ENCODE measurements around the gene EEF1E1. TPM values are rescaled to one million over a fixed set of nuclear protein-coding genes. Genes with fewer than 3 reads are reported as not detected.

Gene EEF1E1
- total and polyA plus RNA-seq, 4 donors = 12.9 to 30.6 (median 18.3) TPM

GRCh38 chr6:8143945-8144344 is 41.6 kb upstream of the EEF1E1 start:
- 94% methylated on average over 2 of the region's 2 CpGs for WGBS
- H3K27ac ChIP-seq (ENCODE audit: low read depth in 1 of 2, low read length in 2 of 2) = no peak overlapping the region
- TF ChIP-seq HNF4G (IDR thresholded peaks at IDR 0.05) (no peak), REST (IDR thresholded peaks at IDR 0.05) (no peak), RAD21 (IDR thresholded peaks at IDR 0.05) (no peak)
- no peaks in the 10 kb centered on the region for H3K27me3 ChIP-seq (ENCODE audit: control insufficient read depth in 4 of 4, insufficient read depth in 4 of 4, low read length in 3 of 4)
- H3K9ac ChIP-seq (ENCODE audit: low read depth in 1 of 2, low read length in 2 of 2) = no peak overlapping the region
- no peaks in the 10 kb centered on the region for H3K4me1 ChIP-seq (ENCODE audit: control insufficient read depth in 4 of 4, insufficient read depth in 4 of 4, low read length in 3 of 4)
- DNase-seq (ENCODE audit: low spot score) = no peak
- H3K4me3 ChIP-seq (ENCODE audit: low read depth in 1 of 3, low read length in 3 of 3) = no peak overlapping the region
- no peaks in the 10 kb centered on the region for H3K9me3 ChIP-seq (ENCODE audit: control insufficient read depth in 4 of 4, low read length in 3 of 4)
- no peaks in the 10 kb centered on the region for H3K36me3 ChIP-seq (ENCODE audit: control insufficient read depth in 4 of 4, insufficient read depth in 3 of 4, low read depth in 1 of 4, low read length in 3 of 4)

- no peak overlapping the region for H3K4me3 ChIP-seq (ENCODE audit: low read depth in 1 of 3, low read length in 3 of 3)
- no peaks in the 10 kb centered on the region for H3K36me3 ChIP-seq (ENCODE audit: control insufficient read depth in 4 of 4, insufficient read depth in 3 of 4, low read depth in 1 of 4, low read length in 3 of 4)
- no peak for DNase-seq (ENCODE audit: low spot score)
- no peak overlapping the region for H3K9ac ChIP-seq (ENCODE audit: low read depth in 1 of 2, low read length in 2 of 2)
- TF ChIP-seq SP1 (IDR thresholded peaks at IDR 0.05) (no peak), MAX (IDR thresholded peaks at IDR 0.05) (no peak), JUND (IDR thresholded peaks at IDR 0.05) (no peak), ATF3 (IDR thresholded peaks at IDR 0.05) (no peak), FOXA1 (IDR thresholded peaks at IDR 0.05) (no peak), EGR1 (IDR thresholded peaks at IDR 0.05; ENCODE audit: low read depth in 2 of 2) (no peak), TAF1 (conservative IDR thresholded peaks at IDR 0.05) (no peak), YY1 (IDR thresholded peaks at IDR 0.05) (no peak)
- no peaks in the 10 kb centered on the region for H3K9me3 ChIP-seq (ENCODE audit: control insufficient read depth in 4 of 4, low read length in 3 of 4)
- H3K4me1 ChIP-seq (ENCODE audit: control insufficient read depth in 4 of 4, insufficient read depth in 4 of 4, low read length in 3 of 4) = peaks cover 0 to 4% (median 0%) of the 10 kb centered on the region in 4 donors
- no peak overlapping the region for H3K27ac ChIP-seq (ENCODE audit: low read depth in 1 of 2, low read length in 2 of 2)
- WGBS = 89% methylated on average over 7 of the region's 7 CpGs
- no peaks in the 10 kb centered on the region for H3K27me3 ChIP-seq (ENCODE audit: control insufficient read depth in 4 of 4, insufficient read depth in 4 of 4, low read length in 3 of 4)
Measured at GRCh38 chr6:8139451-8139850, 37.1 kb upstream of the EEF1E1 start.

GRCh38 chr6:8137529-8137939 is 35.2 kb upstream of the EEF1E1 start:
- H3K9ac ChIP-seq (ENCODE audit: low read depth in 1 of 2, low read length in 2 of 2) = no peak overlapping the region
- no peak overlapping the region for H3K27ac ChIP-seq (ENCODE audit: low read depth in 1 of 2, low read length in 2 of 2)
- no peak overlapping the region for H3K4me3 ChIP-seq (ENCODE audit: low read depth in 1 of 3, low read length in 3 of 3)
- DNase-seq (ENCODE audit: low spot score) = no peak
- no peaks in the 10 kb centered on the region for H3K9me3 ChIP-seq (ENCODE audit: control insufficient read depth in 4 of 4, low read length in 3 of 4)
- H3K36me3 ChIP-seq (ENCODE audit: control insufficient read depth in 4 of 4, insufficient read depth in 3 of 4, low read depth in 1 of 4, low read length in 3 of 4) = no peaks in the 10 kb centered on the region
- 19% methylated on average over 6 of the region's 6 CpGs for WGBS
- H3K4me1 ChIP-seq (ENCODE audit: control insufficient read depth in 4 of 4, insufficient read depth in 4 of 4, low read length in 3 of 4) = peaks cover 0 to 4% (median 0%) of the 10 kb centered on the region in 4 donors
- H3K27me3 ChIP-seq (ENCODE audit: control insufficient read depth in 4 of 4, insufficient read depth in 4 of 4, low read length in 3 of 4) = no peaks in the 10 kb centered on the region
- peak in 1 of 2 donors; percentile 15 for TF ChIP-seq HNF4A (conservative IDR thresholded peaks at IDR 0.05)
- TF ChIP-seq ATF3 (IDR thresholded peaks at IDR 0.05) = no peak

Measured in liver (tissue), 9 donors.